RWPE1 (cell line): ENCODE measurements around the gene SLC39A10.
"Not testable (repeated sequence)": the region's sequence is repeated elsewhere in the genome, so short reads cannot be mapped to it uniquely, and the experiment has no call there.

Source experiments
- CTCF ChIA-PET: fragments of 350-600 bp; sonication (Branson Sonifier 250); formaldehyde crosslinking; extraction: SDS; loops from one replicate; lab custom pipeline; 2021; lab: Yijun Ruan, JAX
- POLR2A ChIA-PET: fragments of 400-600 bp; formaldehyde crosslinking; extraction: SDS; loops from one replicate; lab custom pipeline; 2020; ENCODE audit warnings: antibody characterized with exemption; ENCODE audit not compliant: low non-redundant PET; lab: Yijun Ruan, JAX
- DNase-seq: peaks from one replicate; pipeline ENCODE4 v3.0.0; 2012; ENCODE audit warnings: low spot score
- H3K27ac ChIP-seq: fragments of 450-650 bp; 2 replicates; pipeline ENCODE4 v1.5.1; 2017
- CTCF ChIP-seq: fragments of 450-650 bp; conservative IDR thresholded peaks from 2 replicates; pipeline ENCODE4 v1.5.1; 2017; ENCODE audit warnings: low read depth, mild to moderate bottlenecking

SLC39A10 gene

GRCh38 chr2:195642679-195643068 is 14.4 kb upstream of the SLC39A10 start:
- ChIA-PET CTCF (no interaction called here), POLR2A (no interaction called here)
- no peak for DNase-seq
- TF ChIP-seq CTCF, result no peak
- H3K27ac ChIP-seq, result no peak overlapping the region

- POLR2A ChIA-PET, result not testable (repeated sequence)
- CTCF ChIA-PET, result interaction anchor here (0.6 kb wide), 1 partner anchor 12 kb away, joined by 6 read pairs; the partner anchor contains the start of gene SLC39A10
Measured at GRCh38 chr2:195644708-195645107, 12.3 kb upstream of the SLC39A10 start.

GRCh38 chr2:195645413-195645812 is 11.6 kb upstream of the SLC39A10 start:
- POLR2A ChIA-PET, result no interaction called here
- H3K27ac ChIP-seq, result no peak overlapping the region
- no peak for DNase-seq
- CTCF ChIA-PET, result no interaction called here
- no peak for TF ChIP-seq CTCF

More at GRCh38 chr2:195644708-195645107, 12.3 kb upstream of the SLC39A10 start:
- not testable (repeated sequence) for DNase-seq, H3K27ac ChIP-seq

- no peak for DNase-seq
- POLR2A ChIA-PET, result no interaction called here
- no peak overlapping the region for H3K27ac ChIP-seq
- CTCF ChIA-PET, result interaction anchor here (0.6 kb wide), 1 partner anchor 14 kb away, joined by 3 read pairs; no protein-coding TSS in a partner anchor
- TF ChIP-seq CTCF, result no peak
Measured at GRCh38 chr2:195646424-195646823, 10.6 kb upstream of the SLC39A10 start.

- ChIA-PET POLR2A (no interaction called here), CTCF (no interaction called here)
- no peak overlapping the region for H3K27ac ChIP-seq
- no peak for DNase-seq
- no peak for TF ChIP-seq CTCF
Measured at GRCh38 chr2:195647302-195647701, 9.7 kb upstream of the SLC39A10 start.

GRCh38 chr2:195648370-195648769 is 8.7 kb upstream of the SLC39A10 start:
- DNase-seq, CTCF ChIA-PET, H3K27ac ChIP-seq, POLR2A ChIA-PET: not testable (repeated sequence)

GRCh38 chr2:195648787-195649186 is 8.2 kb upstream of the SLC39A10 start:
- POLR2A ChIA-PET, result no interaction called here
- CTCF ChIA-PET, result no interaction called here
- no peak for DNase-seq
- no peak overlapping the region for H3K27ac ChIP-seq
- TF ChIP-seq CTCF, result no peak
